Measurements from ENCODE around the gene SCN4A.

DNA sequence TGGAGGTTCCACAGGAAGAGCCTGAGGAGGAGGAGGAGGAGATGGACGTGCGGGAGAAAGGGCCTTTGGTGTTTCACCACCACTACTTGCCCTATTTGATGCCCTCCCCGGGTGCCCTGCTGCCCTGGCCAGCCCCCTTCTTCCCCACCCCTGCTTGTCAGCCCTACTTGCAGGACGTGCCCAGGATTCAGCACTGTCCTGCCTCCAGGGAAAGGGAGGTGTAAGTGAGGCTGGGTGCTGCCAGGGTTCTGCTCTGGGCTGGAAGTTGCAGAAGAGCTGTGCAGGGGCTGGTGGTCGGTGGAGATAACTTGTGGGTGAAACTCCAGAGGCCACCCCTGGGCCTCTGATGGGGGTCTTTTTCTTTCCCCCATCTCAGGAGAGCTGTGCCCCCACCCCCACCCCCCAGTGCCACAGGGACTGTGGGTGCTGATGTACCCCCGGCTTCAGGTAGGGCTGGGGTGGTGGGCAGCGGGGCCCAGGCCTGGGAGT lies 28.4 kb upstream of the SCN4A start:
- TF ChIP-seq, protein P1, sequence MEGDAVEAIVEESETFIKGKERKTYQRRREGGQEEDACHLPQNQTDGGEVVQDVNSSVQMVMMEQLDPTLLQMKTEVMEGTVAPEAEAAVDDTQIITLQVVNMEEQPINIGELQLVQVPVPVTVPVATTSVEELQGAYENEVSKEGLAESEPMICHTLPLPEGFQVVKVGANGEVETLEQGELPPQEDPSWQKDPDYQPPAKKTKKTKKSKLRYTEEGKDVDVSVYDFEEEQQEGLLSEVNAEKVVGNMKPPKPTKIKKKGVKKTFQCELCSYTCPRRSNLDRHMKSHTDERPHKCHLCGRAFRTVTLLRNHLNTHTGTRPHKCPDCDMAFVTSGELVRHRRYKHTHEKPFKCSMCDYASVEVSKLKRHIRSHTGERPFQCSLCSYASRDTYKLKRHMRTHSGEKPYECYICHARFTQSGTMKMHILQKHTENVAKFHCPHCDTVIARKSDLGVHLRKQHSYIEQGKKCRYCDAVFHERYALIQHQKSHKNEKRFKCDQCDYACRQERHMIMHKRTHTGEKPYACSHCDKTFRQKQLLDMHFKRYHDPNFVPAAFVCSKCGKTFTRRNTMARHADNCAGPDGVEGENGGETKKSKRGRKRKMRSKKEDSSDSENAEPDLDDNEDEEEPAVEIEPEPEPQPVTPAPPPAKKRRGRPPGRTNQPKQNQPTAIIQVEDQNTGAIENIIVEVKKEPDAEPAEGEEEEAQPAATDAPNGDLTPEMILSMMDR (IDR thresholded peaks at IDR 0.05) = no peak
- TF ChIP-seq POLR2A (IDR thresholded peaks at IDR 0.05; ENCODE audit: low read depth) (no peak), POLR2AphosphoS5 (IDR thresholded peaks at IDR 0.05) (no peak)

All from esophagus muscularis mucosa (tissue), 3 donors.